ENCODE data around the gene LOXL3.
A peak's percentile ranks its signal among the peaks of the same experiment; 100 is the strongest.

The LOXL3 gene

GRCh38 chr2:74548900-74549826 is 4.6 kb downstream of the LOXL3 start:
- no peak for DNase-seq

GRCh38 chr2:74548285-74548899 is 5.3 kb downstream of the LOXL3 start:
- no peak for DNase-seq

GRCh38 chr2:74546004-74546403 is 7.7 kb downstream of the LOXL3 start:
- no peak for DNase-seq

- no peak for DNase-seq
These were observed 9.1 kb downstream of the LOXL3 start for GRCh38 chr2:74544634-74545033.

GRCh38 chr2:74542978-74543377 is 10.8 kb downstream of the LOXL3 start:
- no peak for DNase-seq

GRCh38 chr2:74540291-74540690 is 13.5 kb downstream of the LOXL3 start:
- DNase-seq = no peak

GRCh38 chr2:74538881-74539339 is 14.8 kb downstream of the LOXL3 start:
- DNase-seq = no peak

- DNase-seq = no peak
These were observed 16.6 kb downstream of the LOXL3 start for GRCh38 chr2:74537140-74537539.

GRCh38 chr2:74536166-74536950 is 17.4 kb downstream of the LOXL3 start:
- no peak for DNase-seq

GRCh38 chr2:74535440-74535965 is 18.2 kb downstream of the LOXL3 start:
- no peak for DNase-seq

GRCh38 chr2:74534411-74534810 is 19.3 kb downstream of the LOXL3 start:
- no peak for DNase-seq

GRCh38 chr2:74533464-74533863 is 20.3 kb downstream of the LOXL3 start:
- DNase-seq = no peak

GRCh38 chr2:74532222-74532621 is 21.5 kb downstream of the LOXL3 start:
- DNase-seq = no peak

GRCh38 chr2:74531666-74532065 is 22.1 kb downstream of the LOXL3 start:
- DNase-seq = no peak

GRCh38 chr2:74530239-74531187 is 23.2 kb downstream of the LOXL3 start:
- DNase-seq = peak; percentile 27

- DNase-seq = peak; percentile 77
These were observed 24.1 kb downstream of the LOXL3 start, which contains the start of the genes AUP1 and HTRA2 for GRCh38 chr2:74529357-74530238. Gene AUP1 (minus strand): TSS chr2:74529706. CDS start chr2:74529629, 77 bp downstream. Gene HTRA2 (plus strand): TSS chr2:74529933. CDS start chr2:74530007, 74 bp downstream.

- DNase-seq = no peak
These were observed 25.0 kb downstream of the LOXL3 start for GRCh38 chr2:74528600-74529356.

GRCh38 chr2:74527741-74528140 is 26.0 kb downstream of the LOXL3 start:
- no peak for DNase-seq

GRCh38 chr2:74526649-74527230 is 27.0 kb downstream of the LOXL3 start:
- DNase-seq = no peak

Data from effector CD4-positive, alpha-beta T cell (primary cell).